AG09319 (cell line): ENCODE data around the gene HSD17B2.
A peak's percentile ranks its signal among the peaks of the same experiment; 100 is the strongest.
"Not testable (repeated sequence)": the region's sequence is repeated elsewhere in the genome, so short reads cannot be mapped to it uniquely, and the experiment has no call there.

ENCODE experiments used
- DNase-seq: peaks from one replicate; pipeline ENCODE4 v3.0.0-alpha.2; 2010; ENCODE audit warnings: low read depth; ENCODE audit errors: extremely low read depth
- CTCF ChIP-seq: IDR thresholded peaks from 2 replicates; pipeline ENCODE4 v1.5.1; 2011; ENCODE audit warnings: low read depth, mild to moderate bottlenecking, inconsistent platforms, low read length, moderate library complexity

The HSD17B2 gene

GRCh38 chr16:82008957-82009592 is 26.0 kb upstream of the HSD17B2 start:
- TF ChIP-seq CTCF = no peak
- DNase-seq = no peak

- not testable (repeated sequence) for DNase-seq
These were observed 25.3 kb upstream of the HSD17B2 start for GRCh38 chr16:82009789-82010188.

- no peak for DNase-seq
These were observed 24.4 kb upstream of the HSD17B2 start for GRCh38 chr16:82010649-82011048.

GRCh38 chr16:82011199-82011641 is 23.8 kb upstream of the HSD17B2 start, which contains the start of gene SDR42E1:
TSS of gene SDR42E1 (minus strand) at chr16:82011470. CDS start at chr16:82000858, 10,612 bp downstream.
- no peak for TF ChIP-seq CTCF
- no peak for DNase-seq

More at GRCh38 chr16:82010649-82011048, 24.4 kb upstream of the HSD17B2 start:
- TF ChIP-seq CTCF = no peak

- DNase-seq = no peak
- TF ChIP-seq CTCF = no peak
These were observed 21.9 kb upstream of the HSD17B2 start for GRCh38 chr16:82013139-82013538.

GRCh38 chr16:82016263-82016662 is 18.8 kb upstream of the HSD17B2 start:
- peak; percentile 24 for TF ChIP-seq CTCF
- DNase-seq = peak; percentile 46

GRCh38 chr16:82016964-82017363 is 18.1 kb upstream of the HSD17B2 start:
- peak; percentile 94 for DNase-seq
- no peak for TF ChIP-seq CTCF
